Cerebellar nuclear complex (tissue), 1 donor: ENCODE measurements around the gene ZBTB11.
"Not testable (repeated sequence)": the region's sequence is repeated elsewhere in the genome, so short reads cannot be mapped to it uniquely, and the experiment has no call there.

Source experiments
- DNase-seq, 2 experiments: peaks; one replicate each; lab custom pipeline; 2025; lab: John Stamatoyannopoulos, UW

ZBTB11 gene

DNA sequence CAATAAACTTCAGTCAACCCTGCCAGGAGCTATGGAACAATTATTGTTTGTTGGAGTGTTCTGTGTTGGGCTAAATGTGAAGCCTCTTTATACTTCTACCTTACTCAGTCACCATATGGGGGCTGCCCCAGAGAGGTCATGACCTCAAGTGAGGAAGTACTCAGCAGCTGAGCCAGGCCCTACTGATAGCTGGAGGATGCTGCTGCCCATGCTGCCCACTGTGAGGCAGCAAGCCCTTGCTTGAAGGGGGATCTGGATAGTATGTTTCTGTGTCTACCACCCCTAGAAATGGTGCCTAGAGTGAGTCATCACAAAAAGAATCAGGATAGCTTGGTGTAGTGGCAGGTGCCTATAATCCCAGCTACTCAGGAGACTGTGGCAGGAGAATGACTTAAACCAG is 14.0 kb upstream of the ZBTB11 start:
- no peak for DNase-seq

DNA sequence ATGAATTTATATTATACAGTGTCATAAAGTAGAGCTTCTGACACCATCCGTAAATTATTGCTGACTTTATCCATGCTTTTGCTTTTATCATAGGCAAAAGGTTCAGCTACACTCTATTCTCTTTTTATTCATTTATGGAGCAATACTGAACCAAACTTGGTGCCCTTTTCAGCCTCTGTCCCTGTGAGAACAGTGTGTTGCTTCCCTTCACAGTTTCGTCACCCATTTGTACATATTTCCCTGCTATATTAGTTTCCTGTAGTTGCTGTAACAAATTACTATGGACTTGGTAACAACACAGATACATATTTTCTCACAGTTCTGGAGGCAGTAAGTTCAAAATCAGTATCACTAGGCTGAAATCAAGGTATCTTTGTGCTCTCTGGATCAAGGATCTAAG is 12.4 kb upstream of the ZBTB11 start:
- DNase-seq: no peak

DNA sequence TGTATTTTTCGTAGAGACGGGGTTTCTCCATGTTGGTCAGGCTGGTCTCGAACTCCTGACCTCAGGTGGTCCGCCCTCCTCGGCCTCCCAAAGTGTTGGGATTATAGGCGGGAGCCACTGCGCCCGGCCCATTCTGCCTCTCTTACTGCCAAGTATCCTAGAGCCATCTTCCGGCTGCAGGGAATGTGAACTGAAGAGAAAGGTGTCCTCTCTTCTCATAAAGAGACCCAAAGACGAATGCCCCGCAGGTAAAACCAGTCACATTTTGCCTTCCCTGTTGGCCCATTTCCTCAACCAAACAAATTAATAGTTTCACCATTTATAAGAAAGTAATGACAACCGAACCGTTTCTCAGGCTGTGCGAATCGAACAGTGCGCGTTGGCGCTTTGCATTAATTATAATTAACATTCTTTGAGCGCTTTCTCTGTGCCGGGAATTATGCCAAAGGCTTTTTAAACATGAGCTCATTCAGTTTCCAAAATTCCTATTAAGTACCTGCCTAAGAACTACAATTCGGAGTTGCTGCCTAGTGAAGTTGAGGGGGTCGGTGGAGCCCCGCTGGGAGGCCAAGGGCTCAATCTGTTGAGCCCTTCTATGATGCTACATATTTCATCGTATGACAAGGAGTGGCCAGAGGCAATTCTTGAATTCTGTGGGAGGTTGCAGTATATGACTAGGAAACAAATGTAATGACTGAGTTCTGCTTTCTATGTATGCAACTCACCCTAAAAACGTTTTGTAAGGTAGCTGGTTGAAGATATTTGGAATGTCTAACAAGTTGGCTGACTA is 10.4 kb upstream of the ZBTB11 start:
- DNase-seq: no peak

- no peak for DNase-seq
These were observed 9.0 kb upstream of the ZBTB11 start for GRCh38 chr3:101685870-101686307.

GRCh38 chr3:101685050-101685400 is 8.1 kb upstream of the ZBTB11 start:
- DNase-seq: no peak

DNA sequence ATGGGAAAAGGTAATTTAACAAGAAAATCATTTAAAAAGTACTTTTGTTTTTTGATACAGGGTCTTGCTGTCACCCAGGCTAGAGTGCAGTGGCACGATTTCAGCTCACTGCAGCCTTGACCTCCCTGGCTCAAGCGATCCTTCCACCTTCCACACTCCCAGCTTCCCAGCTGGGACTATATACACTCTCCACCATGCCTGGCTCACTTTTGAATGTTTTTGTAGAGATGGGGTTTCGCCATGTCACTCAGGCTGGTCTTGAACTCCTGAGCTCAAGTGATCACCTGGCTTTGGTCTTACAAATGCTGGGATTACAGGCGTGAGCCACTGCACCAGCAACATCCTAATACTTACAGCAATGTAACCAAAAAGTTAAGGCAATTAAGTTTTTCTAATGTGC is 3.5 kb upstream of the ZBTB11 start:
- DNase-seq: no peak

- not testable (repeated sequence) for DNase-seq
These were observed 1.9 kb upstream of the ZBTB11 start for GRCh38 chr3:101678837-101679236.

GRCh38 chr3:101677436-101678286 is 729 bp upstream of the ZBTB11 start:
- DNase-seq: no peak

DNA sequence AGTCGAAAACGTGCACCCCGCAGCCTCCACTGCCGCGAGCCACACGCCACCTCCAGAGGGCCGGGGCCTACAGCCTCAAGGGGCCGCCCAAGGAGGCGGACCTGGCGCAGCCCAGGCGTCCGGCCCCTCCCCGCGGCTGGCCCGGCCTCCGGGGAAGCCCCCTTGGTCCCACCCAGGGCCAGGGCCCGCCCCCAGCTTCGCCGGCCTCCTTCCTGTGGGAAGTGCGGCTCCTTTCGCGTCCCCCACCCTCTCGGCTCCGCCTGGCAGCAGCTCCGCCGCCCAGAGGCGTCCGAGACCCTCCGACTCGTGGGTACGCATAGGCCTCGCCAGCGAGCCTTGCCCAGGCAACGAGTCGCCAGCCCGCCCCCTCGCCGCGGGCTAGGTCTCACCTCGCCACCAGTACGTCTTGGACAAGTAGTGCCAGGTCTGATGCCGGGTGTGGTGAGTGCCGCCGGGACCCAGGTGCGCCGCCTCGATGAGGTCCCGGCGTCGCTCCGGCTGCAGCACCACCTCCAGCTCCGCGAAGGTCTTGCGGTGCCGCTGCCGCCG is 642 bp downstream of the ZBTB11 start:
- no peak for DNase-seq

GRCh38 chr3:101675709-101676215 is 1.2 kb downstream of the ZBTB11 start:
- DNase-seq: no peak

DNA sequence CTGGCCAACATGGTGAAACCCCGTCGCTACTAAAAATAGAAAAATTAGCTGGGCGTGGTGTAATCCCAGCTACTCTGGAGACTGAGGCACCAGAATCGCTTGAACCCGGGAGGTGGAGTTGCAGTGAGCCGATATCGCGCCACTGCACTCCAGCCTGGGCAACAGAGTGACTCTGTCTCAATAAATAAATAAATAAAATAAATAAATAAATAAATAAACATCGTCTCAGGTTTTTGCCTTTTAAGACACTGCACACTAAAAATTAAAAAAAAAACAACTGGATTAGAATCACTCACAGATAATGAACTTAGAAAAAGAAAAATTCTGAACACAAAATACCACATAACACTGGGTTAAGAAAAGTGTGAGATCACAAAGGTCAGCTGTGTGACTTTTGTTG is 2.4 kb downstream of the ZBTB11 start:
- no peak for DNase-seq

GRCh38 chr3:101673953-101674352 is 3.0 kb downstream of the ZBTB11 start:
- no peak for DNase-seq

DNA sequence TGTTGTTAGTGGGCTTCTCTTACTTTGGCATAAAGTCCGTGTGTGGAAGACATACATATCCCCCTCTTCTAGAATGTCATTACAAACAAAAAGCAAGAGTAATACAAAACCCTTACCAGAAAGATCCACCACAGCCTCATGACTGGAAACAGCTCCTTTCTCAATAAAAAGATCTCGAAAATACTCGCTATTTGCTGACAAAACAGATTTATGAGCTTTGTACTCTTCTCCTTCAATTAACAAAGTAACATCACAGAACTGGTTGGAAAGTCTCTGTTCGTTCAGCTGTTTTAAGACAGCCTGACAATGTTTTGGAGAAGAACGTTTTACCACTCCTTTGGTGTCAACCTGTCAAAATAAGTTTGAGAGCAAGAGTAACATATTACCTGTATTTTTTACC is 5.9 kb downstream of the ZBTB11 start:
- DNase-seq: no peak

DNA sequence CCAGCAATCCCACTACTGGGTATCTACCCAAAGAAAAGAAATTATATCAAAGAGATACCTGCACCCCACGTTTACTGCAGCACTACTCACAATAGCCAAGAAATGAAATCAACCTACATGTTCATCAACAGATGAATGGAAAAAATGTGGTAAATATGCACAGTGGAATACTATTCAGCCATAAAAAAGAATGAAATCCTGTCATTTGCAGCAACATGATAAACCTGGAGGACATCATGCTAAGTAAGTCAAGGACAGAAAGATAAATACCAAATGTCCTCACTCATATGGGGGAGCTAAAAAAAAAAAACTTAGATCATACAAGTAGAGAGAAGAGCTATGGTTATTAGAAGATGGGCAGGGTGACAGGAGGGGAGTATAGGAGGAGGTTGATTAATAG is 9.1 kb downstream of the ZBTB11 start:
- DNase-seq: no peak

- DNase-seq: no peak
These were observed 9.6 kb downstream of the ZBTB11 start for GRCh38 chr3:101667331-101667730.

DNA sequence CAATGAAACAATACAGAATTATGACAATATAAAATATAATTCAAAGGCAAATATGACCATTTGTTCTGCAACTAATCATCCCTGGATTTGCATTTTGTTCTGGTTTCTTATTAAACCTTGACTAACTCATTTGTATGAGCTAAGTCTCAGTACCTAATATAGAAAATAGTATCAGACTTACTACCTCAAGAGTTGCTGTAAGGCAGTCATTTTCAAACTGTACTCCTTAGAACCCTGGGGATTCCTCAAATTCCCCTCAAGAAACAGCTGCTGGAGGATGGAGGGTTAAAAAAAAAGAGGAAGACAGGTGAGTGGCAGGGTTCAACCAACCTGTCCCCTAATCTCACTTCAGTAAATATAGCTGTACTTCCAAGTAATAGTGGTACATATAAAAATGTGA is 11.1 kb downstream of the ZBTB11 start:
- DNase-seq: no peak

GRCh38 chr3:101665357-101665756 is 11.6 kb downstream of the ZBTB11 start:
- DNase-seq: no peak

DNA sequence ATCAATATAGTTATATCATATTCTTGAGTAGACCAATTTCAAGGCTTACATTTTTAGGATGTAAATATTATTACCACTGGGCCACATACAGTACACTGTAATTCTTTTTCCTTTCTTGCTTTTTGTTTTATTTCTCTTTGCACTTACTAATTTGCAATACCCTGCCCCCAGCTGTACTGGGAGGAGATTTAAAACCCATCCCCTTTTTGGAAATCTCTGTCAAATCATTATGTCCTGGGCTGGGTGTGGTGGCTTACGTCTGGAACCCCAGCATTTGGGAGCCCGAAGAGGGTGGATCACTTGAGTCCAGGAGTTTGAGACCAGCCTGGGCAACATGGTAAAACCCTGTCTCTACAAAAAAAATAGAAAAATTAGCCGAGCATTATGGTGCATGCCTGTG is 16.2 kb downstream of the ZBTB11 start:
- no peak for DNase-seq

DNA sequence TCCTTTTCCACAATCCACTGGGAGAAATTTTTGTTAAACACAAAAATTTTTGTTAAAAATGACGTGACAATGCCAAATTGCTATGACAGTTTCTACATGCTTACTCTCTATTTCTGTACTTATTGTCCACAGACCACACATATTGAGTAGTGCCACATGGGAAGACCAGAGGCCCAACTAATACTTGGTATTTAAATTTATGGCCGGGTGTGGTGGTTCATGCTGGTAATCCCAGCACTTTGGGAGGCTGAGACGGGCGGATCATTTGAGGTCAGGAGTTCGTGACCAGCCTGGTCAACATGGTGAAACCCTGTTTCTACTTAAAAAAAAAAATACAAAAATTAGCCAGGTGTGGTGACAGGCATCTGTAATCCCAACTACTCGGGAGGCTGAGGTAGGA is 20.3 kb downstream of the ZBTB11 start:
- DNase-seq: no peak

DNA sequence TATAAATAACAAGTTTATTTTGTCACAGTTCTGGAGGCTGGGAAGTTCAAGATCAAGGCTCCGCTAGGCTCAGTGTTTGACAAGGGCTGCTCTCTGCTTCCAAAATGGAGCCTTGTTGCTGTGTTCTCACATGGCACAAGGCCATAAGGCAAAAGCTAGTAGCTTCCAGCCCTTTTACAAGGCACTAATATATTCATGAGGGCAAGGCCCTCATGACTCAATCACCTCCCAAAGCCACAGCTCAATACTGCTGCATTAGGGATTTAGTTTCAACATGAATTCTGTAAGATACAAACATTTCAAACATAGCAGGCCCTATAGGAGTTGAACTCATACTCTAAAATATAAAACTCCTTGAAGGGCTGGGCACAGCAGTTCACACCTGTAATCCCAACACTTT is 30.2 kb downstream of the ZBTB11 start:
- DNase-seq: no peak

DNA sequence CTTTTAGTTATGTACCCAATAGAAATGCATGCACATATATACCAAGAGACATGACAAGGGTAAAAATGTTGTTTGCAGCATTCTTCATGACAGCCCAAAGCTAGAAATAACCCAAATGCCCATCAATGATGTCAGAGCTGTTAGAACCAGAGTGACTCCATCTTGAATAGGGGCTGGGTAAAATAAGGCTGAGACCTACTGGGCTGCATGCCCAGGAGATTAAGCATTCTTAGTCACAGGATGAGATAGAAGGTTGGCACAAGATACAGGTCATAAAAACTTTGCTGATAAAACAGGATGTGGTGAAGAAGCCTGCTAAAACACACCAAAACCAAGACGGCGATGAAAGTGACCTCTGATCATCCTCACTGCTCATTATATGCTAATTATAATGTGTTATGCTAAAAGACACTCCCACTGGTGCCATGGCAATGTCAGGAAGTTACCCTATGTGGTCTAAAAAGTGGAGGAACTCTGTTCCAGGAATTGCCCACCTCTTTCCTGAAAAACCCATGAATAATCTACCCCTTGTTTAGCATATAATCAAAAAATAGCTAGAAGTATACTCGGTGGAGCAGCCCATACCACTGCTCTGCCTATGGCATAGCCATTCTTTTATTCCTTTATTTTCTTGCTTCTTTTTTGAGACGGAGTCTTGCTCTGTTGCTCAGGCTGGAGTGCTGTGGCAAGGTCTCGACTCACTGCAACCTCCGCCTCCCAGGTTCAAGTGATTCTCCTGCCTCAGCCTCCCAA is 32.9 kb downstream of the ZBTB11 start:
- DNase-seq: no peak
